Measurements from ENCODE around the gene GK.

DNA sequence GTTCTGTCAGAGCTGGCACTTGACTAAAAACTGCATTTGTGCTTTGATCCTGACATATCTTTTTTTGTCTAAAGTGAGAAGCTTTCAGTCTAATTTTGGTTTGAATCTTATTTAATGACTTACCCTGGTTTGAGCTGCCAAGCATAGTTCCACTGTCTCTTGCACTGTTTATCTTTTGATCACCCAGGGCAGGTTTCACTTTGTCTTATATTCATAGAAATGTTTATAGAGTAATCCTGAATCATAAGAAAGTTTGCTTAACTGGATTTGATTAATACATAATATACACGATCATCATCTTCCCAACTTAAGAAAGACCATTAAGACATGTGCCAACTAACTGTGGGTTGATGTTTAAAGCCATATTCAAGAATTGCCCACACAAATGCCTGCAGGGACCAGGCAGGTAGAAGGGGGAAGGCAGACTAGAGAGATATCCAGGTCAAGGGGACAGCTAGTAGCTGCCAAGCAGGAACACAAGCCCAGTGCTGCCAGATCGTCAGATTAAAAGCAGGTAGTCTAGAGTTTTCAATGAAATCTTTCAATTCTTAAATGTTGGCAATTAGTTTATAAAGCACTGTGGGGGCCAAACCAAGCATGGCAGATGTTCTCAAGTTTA is 1.9 kb downstream of the GK start:
- no peak for TF ChIP-seq CTCF (IDR thresholded peaks at IDR 0.05)
- TF ChIP-seq POLR2A (IDR thresholded peaks at IDR 0.05), result no peak
